RKO (cell line): ENCODE data around the gene TTC31.
A peak's percentile ranks its signal among the peaks of the same experiment; 100 is the strongest.
"Not testable (repeated sequence)": the region's sequence is repeated elsewhere in the genome, so short reads cannot be mapped to it uniquely, and the experiment has no call there.

ENCODE experiments used
- DNase-seq: peaks from one replicate; pipeline ENCODE4 v3.0.0-alpha.2; 2016; ENCODE audit warnings: low spot score

TTC31 gene

GRCh38 chr2:74482801-74483674 lies at the start of gene TTC31, which contains the start of gene CCDC142:
Gene TTC31, plus strand, starts transcription at chr2:74483081. Its CDS starts 15 bp downstream, at chr2:74483096.
Gene CCDC142, minus strand, starts transcription at chr2:74482998. Its CDS starts 161 bp downstream, at chr2:74482837.
- peak; percentile 95 for DNase-seq

- no peak for DNase-seq
Measured at GRCh38 chr2:74436111-74436805, 46.6 kb upstream of the TTC31 start.

- DNase-seq, result no peak
Measured at GRCh38 chr2:74436848-74437695, 45.8 kb upstream of the TTC31 start.

- DNase-seq, result no peak
Measured at GRCh38 chr2:74438248-74438647, 44.6 kb upstream of the TTC31 start.

GRCh38 chr2:74439373-74439772 lies 43.5 kb upstream of the TTC31 start:
- DNase-seq, result no peak

GRCh38 chr2:74439803-74440377 lies 43.0 kb upstream of the TTC31 start:
- peak; percentile 45 for DNase-seq

- peak; percentile 89 for DNase-seq
Measured at GRCh38 chr2:74440378-74441169, 42.3 kb upstream of the TTC31 start.

GRCh38 chr2:74441170-74441689 lies 41.7 kb upstream of the TTC31 start:
- DNase-seq, result peak; percentile 45

GRCh38 chr2:74441690-74442482 lies 41.0 kb upstream of the TTC31 start, which contains the start of gene RTKN:
Gene RTKN, minus strand, starts transcription at chr2:74441937. Its CDS starts 121 bp downstream, at chr2:74441816.
- peak; percentile 66 for DNase-seq

- not testable (repeated sequence) for DNase-seq
Measured at GRCh38 chr2:74442483-74443297, 40.2 kb upstream of the TTC31 start.

GRCh38 chr2:74444498-74445318 lies 38.2 kb upstream of the TTC31 start:
- no peak for DNase-seq

GRCh38 chr2:74447230-74447999 lies 35.5 kb upstream of the TTC31 start:
- no peak for DNase-seq

- DNase-seq, result no peak
Measured at GRCh38 chr2:74448771-74449170, 34.1 kb upstream of the TTC31 start.

- DNase-seq, result no peak
Measured at GRCh38 chr2:74450570-74451190, 32.2 kb upstream of the TTC31 start.

- peak; percentile 98 for DNase-seq
Measured at GRCh38 chr2:74454654-74455511, 28.0 kb upstream of the TTC31 start, which contains the start of gene INO80B. Gene INO80B, plus strand, starts transcription at chr2:74455087. Its CDS starts 30 bp downstream, at chr2:74455117.

GRCh38 chr2:74457129-74457548 lies 25.7 kb upstream of the TTC31 start:
- DNase-seq, result no peak
